ENCODE measurements around the gene BACE2.

The BACE2 gene

GRCh38 chr21:41220208-41220733 is 52.3 kb downstream of the BACE2 start:
- Histone ChIP-seq H3K9ac (ENCODE audit: low read length) (no peak overlapping the region), H3K4me2 (ENCODE audit: low read depth, low read length, poor library complexity, severe bottlenecking) (no peak overlapping the region), H3K9me2 (replicated peaks; ENCODE audit: insufficient read depth, low read length) (no peaks in the 10 kb centered on the region), H3K9me3 (ENCODE audit: insufficient read depth, low read length) (no peaks in the 10 kb centered on the region), H4K20me1 (ENCODE audit: low read depth, low read length) (no peaks in the 10 kb centered on the region), H3K36me3 (ENCODE audit: low read length) (no peaks in the 10 kb centered on the region), H2AFZ (ENCODE audit: low read depth, low read length, severe bottlenecking) (no peak overlapping the region), H3F3A (ENCODE audit: insufficient read depth) (no peaks in the 10 kb centered on the region), H3K27ac (ENCODE audit: low read depth, low read length) (no peak overlapping the region), H3K4me3 (ENCODE audit: insufficient read depth, low read length, poor library complexity, severe bottlenecking) (no peak overlapping the region), H3K27me3 (ENCODE audit: low read length) (no peaks in the 10 kb centered on the region), H3K79me2 (ENCODE audit: insufficient read depth, low read length) (no peaks in the 10 kb centered on the region)
- TF ChIP-seq EZH2phosphoT487 (conservative IDR thresholded peaks at IDR 0.05; ENCODE audit: low read length) (no peak), CTCF (IDR thresholded peaks at IDR 0.05; ENCODE audit: insufficient read depth, low read length, poor library complexity, severe bottlenecking) (no peak)

- no peak overlapping the region for H3K27ac ChIP-seq (ENCODE audit: low read depth, low read length)
- no peak overlapping the region for H3K9ac ChIP-seq (ENCODE audit: low read length)
- no peaks in the 10 kb centered on the region for H4K20me1 ChIP-seq (ENCODE audit: low read depth, low read length)
- no peaks in the 10 kb centered on the region for H3K9me2 ChIP-seq (replicated peaks; ENCODE audit: insufficient read depth, low read length)
- no peaks in the 10 kb centered on the region for H3K9me3 ChIP-seq (ENCODE audit: insufficient read depth, low read length)
- no peaks in the 10 kb centered on the region for H3K36me3 ChIP-seq (ENCODE audit: low read length)
- no peak overlapping the region for H3K4me3 ChIP-seq (ENCODE audit: insufficient read depth, low read length, poor library complexity, severe bottlenecking)
- H3F3A ChIP-seq (ENCODE audit: insufficient read depth): no peaks in the 10 kb centered on the region
- H3K4me2 ChIP-seq (ENCODE audit: low read depth, low read length, poor library complexity, severe bottlenecking): no peak overlapping the region
- no peaks in the 10 kb centered on the region for H3K79me2 ChIP-seq (ENCODE audit: insufficient read depth, low read length)
- H2AFZ ChIP-seq (ENCODE audit: low read depth, low read length, severe bottlenecking): no peak overlapping the region
- no peaks in the 10 kb centered on the region for H3K27me3 ChIP-seq (ENCODE audit: low read length)
- TF ChIP-seq CTCF (IDR thresholded peaks at IDR 0.05; ENCODE audit: insufficient read depth, low read length, poor library complexity, severe bottlenecking) (no peak), EZH2phosphoT487 (conservative IDR thresholded peaks at IDR 0.05; ENCODE audit: low read length) (no peak)
Measured at GRCh38 chr21:41222247-41223068, 54.5 kb downstream of the BACE2 start.

- Histone ChIP-seq H3K9me2 (replicated peaks; ENCODE audit: insufficient read depth, low read length) (no peaks in the 10 kb centered on the region), H3K9me3 (ENCODE audit: insufficient read depth, low read length) (no peaks in the 10 kb centered on the region), H3K4me2 (ENCODE audit: low read depth, low read length, poor library complexity, severe bottlenecking) (no peak overlapping the region), H4K20me1 (ENCODE audit: low read depth, low read length) (no peaks in the 10 kb centered on the region), H3K4me3 (ENCODE audit: insufficient read depth, low read length, poor library complexity, severe bottlenecking) (no peak overlapping the region), H2AFZ (ENCODE audit: low read depth, low read length, severe bottlenecking) (no peak overlapping the region), H3K79me2 (ENCODE audit: insufficient read depth, low read length) (no peaks in the 10 kb centered on the region), H3K27me3 (ENCODE audit: low read length) (no peaks in the 10 kb centered on the region), H3K36me3 (ENCODE audit: low read length) (no peaks in the 10 kb centered on the region), H3F3A (ENCODE audit: insufficient read depth) (no peaks in the 10 kb centered on the region), H3K9ac (ENCODE audit: low read length) (no peak overlapping the region), H3K27ac (ENCODE audit: low read depth, low read length) (no peak overlapping the region)
- TF ChIP-seq EZH2phosphoT487 (conservative IDR thresholded peaks at IDR 0.05; ENCODE audit: low read length) (no peak), CTCF (IDR thresholded peaks at IDR 0.05; ENCODE audit: insufficient read depth, low read length, poor library complexity, severe bottlenecking) (no peak)
Measured at GRCh38 chr21:41226853-41227252, 58.9 kb downstream of the BACE2 start.
